Glutamatergic neuron (in vitro differentiated cells): ENCODE measurements around the gene SLC18B1. TPM values are rescaled to one million over a fixed set of nuclear protein-coding genes. Genes with fewer than 3 reads are reported as not detected.

Source experiments
- DNase-seq: peaks from one replicate; pipeline ENCODE4 v3.0.0; 2022
- H3K27ac Mint-ChIP-seq: one replicate; pipeline ENCODE4 v1.8.0; 2020; ENCODE audit warnings: mild to moderate bottlenecking, mixed read lengths, inconsistent platforms; ENCODE audit not compliant: unreplicated experiment
- H3K27me3 Mint-ChIP-seq: one replicate; pipeline ENCODE4 v1.8.0; 2020; ENCODE audit warnings: mild to moderate bottlenecking, moderate library complexity, mixed read lengths, inconsistent platforms; ENCODE audit not compliant: unreplicated experiment
- H3K36me3 Mint-ChIP-seq: one replicate; pipeline ENCODE4 v1.8.0; 2020; ENCODE audit warnings: mild to moderate bottlenecking, mixed read lengths, inconsistent platforms; ENCODE audit not compliant: unreplicated experiment
- H3K4me1 Mint-ChIP-seq: one replicate; pipeline ENCODE4 v1.8.0; 2020; ENCODE audit warnings: mild to moderate bottlenecking, low read depth, mixed read lengths, inconsistent platforms; ENCODE audit not compliant: unreplicated experiment
- H3K4me3 Mint-ChIP-seq: one replicate; pipeline ENCODE4 v1.8.0; 2020; ENCODE audit warnings: mild to moderate bottlenecking, mixed read lengths, inconsistent platforms; ENCODE audit not compliant: unreplicated experiment
- H3K9me3 Mint-ChIP-seq: one replicate; pipeline ENCODE4 v1.8.0; 2020; ENCODE audit warnings: mild to moderate bottlenecking, moderate library complexity, mixed read lengths, inconsistent platforms; ENCODE audit not compliant: unreplicated experiment
- CTCF ChIP-seq: fragments of 200-600 bp; sonication (generic); IDR thresholded peaks from one replicate; pipeline ENCODE4 v1.5.0; 2021; ENCODE audit not compliant: partially characterized antibody, unreplicated experiment
- total RNA-seq: library from RNA; stranded (reverse); fragmentation: NEBNext Ultra II Directional; extraction: Animal tissue kit (Norgen Biotek cat#: 25700); gene quantifications from one replicate; pipeline ENCODE4 v1.2.1, GENCODE V29; 2021; ENCODE audit not compliant: unreplicated experiment

SLC18B1 gene
- total RNA-seq, 1 donor from 2014 or later: 5.8 TPM

GRCh38 chr6:132768051-132768517 lies 30.4 kb downstream of the SLC18B1 start:
- no peaks in the 10 kb centered on the region for H3K36me3 Mint-ChIP-seq
- peak; percentile 53 for TF ChIP-seq CTCF
- no peaks in the 10 kb centered on the region for H3K4me1 Mint-ChIP-seq
- peak; percentile 24 for DNase-seq
- no peak overlapping the region for H3K4me3 Mint-ChIP-seq
- peaks cover 2% of the 10 kb centered on the region for H3K27me3 Mint-ChIP-seq
- H3K9me3 Mint-ChIP-seq: no peaks in the 10 kb centered on the region
- no peak overlapping the region for H3K27ac Mint-ChIP-seq

- H3K9me3 Mint-ChIP-seq: no peaks in the 10 kb centered on the region
- DNase-seq: no peak
- no peak for TF ChIP-seq CTCF
- H3K36me3 Mint-ChIP-seq: no peaks in the 10 kb centered on the region
- no peak overlapping the region for H3K27ac Mint-ChIP-seq
- H3K4me3 Mint-ChIP-seq: no peak overlapping the region
- H3K27me3 Mint-ChIP-seq: no peaks in the 10 kb centered on the region
- H3K4me1 Mint-ChIP-seq: no peaks in the 10 kb centered on the region
Observed at GRCh38 chr6:132765560-132765959, 32.9 kb downstream of the SLC18B1 start.

- no peak for DNase-seq
- Mint-ChIP-seq H3K27me3 (no peaks in the 10 kb centered on the region), H3K9me3 (no peaks in the 10 kb centered on the region), H3K27ac (no peak overlapping the region), H3K36me3 (no peaks in the 10 kb centered on the region), H3K4me1 (no peaks in the 10 kb centered on the region), H3K4me3 (no peak overlapping the region)
- no peak for TF ChIP-seq CTCF
Observed at GRCh38 chr6:132764370-132764769, 34.1 kb downstream of the SLC18B1 start.

- Mint-ChIP-seq H3K4me1 (no peaks in the 10 kb centered on the region), H3K27ac (no peak overlapping the region), H3K9me3 (no peaks in the 10 kb centered on the region), H3K36me3 (no peaks in the 10 kb centered on the region), H3K27me3 (no peaks in the 10 kb centered on the region), H3K4me3 (no peak overlapping the region)
- DNase-seq: no peak
- TF ChIP-seq CTCF: no peak
Observed at GRCh38 chr6:132763269-132763668, 35.2 kb downstream of the SLC18B1 start.

- no peak for TF ChIP-seq CTCF
- Mint-ChIP-seq H3K4me1 (no peaks in the 10 kb centered on the region), H3K4me3 (no peak overlapping the region), H3K27me3 (no peaks in the 10 kb centered on the region), H3K27ac (no peak overlapping the region), H3K9me3 (no peaks in the 10 kb centered on the region), H3K36me3 (no peaks in the 10 kb centered on the region)
- no peak for DNase-seq
Observed at GRCh38 chr6:132760256-132760655, 38.2 kb downstream of the SLC18B1 start.
